Rectal smooth muscle tissue (tissue), 1 donor: ENCODE results near the gene C1QA.

ENCODE experiments used
- H3K27ac ChIP-seq: one replicate; pipeline ENCODE4 v1.7.0; 2013; ENCODE audit warnings: low read depth, low read length, inconsistent platforms
- H3K27me3 ChIP-seq: one replicate; pipeline ENCODE4 v1.7.0; 2013; ENCODE audit warnings: low read length; ENCODE audit not compliant: control insufficient read depth, insufficient read depth
- H3K36me3 ChIP-seq: one replicate; pipeline ENCODE4 v1.7.0; 2013; ENCODE audit warnings: low read length; ENCODE audit not compliant: control insufficient read depth, insufficient read depth
- H3K4me1 ChIP-seq: one replicate; pipeline ENCODE4 v1.7.0; 2013; ENCODE audit warnings: low read length; ENCODE audit not compliant: control insufficient read depth, insufficient read depth
- H3K4me3 ChIP-seq: one replicate; pipeline ENCODE4 v1.7.0; 2013; ENCODE audit warnings: low read length
- H3K9ac ChIP-seq: one replicate; pipeline ENCODE4 v1.7.0; 2013; ENCODE audit warnings: low read length

C1QA gene

DNA sequence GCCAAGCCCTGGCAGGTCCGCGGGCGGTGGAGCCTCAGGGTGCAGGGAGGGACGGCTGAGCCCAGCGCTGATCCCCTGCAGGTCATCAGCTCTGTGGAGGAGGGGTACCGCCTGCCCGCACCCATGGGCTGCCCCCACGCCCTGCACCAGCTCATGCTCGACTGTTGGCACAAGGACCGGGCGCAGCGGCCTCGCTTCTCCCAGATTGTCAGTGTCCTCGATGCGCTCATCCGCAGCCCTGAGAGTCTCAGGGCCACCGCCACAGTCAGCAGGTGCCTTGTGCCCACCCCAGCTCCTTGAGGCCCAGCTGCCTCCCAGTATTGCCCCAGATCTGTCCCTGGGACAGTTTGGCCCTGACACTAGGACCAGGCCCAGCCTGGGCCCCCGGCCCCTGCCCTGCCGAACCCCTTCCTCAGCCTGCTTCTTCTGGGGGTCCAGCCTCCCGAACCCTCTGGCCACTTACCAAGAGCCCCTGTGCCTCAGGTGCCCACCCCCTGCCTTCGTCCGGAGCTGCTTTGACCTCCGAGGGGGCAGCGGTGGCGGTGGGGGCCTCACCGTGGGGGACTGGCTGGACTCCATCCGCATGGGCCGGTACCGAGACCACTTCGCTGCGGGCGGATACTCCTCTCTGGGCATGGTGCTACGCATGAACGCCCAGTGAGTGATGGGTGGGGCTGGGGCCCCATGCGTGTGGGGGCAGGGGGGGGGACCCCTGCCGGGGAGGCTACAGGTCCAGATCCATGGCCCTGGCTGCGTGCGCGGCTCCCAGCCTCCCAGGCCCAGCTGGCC is 35.4 kb upstream of the C1QA start:
- Histone ChIP-seq H3K4me3 (no peak overlapping the region), H3K36me3 (no peaks in the 10 kb centered on the region), H3K9ac (no peak overlapping the region), H3K27me3 (peaks cover 4% of the 10 kb centered on the region), H3K4me1 (no peaks in the 10 kb centered on the region), H3K27ac (no peak overlapping the region)

DNA sequence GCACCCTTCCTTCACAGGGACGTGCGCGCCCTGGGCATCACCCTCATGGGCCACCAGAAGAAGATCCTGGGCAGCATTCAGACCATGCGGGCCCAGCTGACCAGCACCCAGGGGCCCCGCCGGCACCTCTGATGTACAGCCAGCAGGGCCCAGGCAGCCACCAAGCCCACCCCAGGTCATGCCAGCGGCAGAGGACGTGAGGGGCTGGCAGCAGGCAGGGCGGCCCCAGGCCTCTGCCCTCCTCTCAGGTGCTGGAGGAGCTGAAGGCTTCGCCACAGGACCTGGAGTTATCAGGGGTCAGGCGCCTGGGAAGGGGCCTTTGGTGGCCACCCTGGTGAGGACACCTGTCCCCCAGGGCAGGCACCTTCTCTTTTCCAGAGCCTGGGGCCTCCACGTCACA is 34.8 kb upstream of the C1QA start:
- peaks cover 4% of the 10 kb centered on the region for H3K27me3 ChIP-seq
- no peak overlapping the region for H3K9ac ChIP-seq
- no peak overlapping the region for H3K4me3 ChIP-seq
- H3K27ac ChIP-seq: no peak overlapping the region
- no peaks in the 10 kb centered on the region for H3K36me3 ChIP-seq
- no peaks in the 10 kb centered on the region for H3K4me1 ChIP-seq

DNA sequence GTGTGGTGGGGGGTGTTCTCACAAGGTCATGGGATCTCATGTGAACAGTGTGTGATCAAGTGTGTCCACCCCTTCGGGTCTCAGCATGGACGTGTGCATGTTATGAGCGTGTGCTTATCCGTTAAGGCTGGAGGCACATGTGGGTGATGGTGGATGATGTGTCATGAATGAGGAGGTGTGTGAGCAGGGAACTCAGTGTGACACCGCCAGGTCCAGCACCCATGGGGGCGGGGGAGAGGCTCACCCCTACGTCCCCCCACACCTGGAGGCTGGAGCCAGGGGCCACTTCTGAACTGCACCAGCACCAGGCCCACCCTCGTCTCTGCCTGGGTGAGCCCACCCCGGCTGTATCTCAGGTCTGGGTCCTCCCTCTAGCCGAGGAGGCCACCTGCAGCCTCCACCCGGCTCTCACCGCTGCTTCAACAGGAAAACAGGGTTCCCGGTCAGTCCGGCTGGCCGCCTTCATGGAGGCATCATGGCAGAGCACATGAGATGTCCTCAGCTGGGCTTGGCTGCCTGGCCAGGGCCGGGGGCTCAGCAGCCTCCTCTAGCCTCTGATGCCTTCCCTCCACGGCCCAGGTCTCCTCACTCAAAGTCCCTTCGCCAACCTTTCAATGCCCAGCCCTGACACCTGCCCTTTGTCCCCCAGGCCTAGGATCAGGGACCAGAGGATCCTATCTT is 34.2 kb upstream of the C1QA start:
- H3K27me3 ChIP-seq: peaks cover 5% of the 10 kb centered on the region
- H3K36me3 ChIP-seq: no peaks in the 10 kb centered on the region
- H3K27ac ChIP-seq: no peak overlapping the region

DNA sequence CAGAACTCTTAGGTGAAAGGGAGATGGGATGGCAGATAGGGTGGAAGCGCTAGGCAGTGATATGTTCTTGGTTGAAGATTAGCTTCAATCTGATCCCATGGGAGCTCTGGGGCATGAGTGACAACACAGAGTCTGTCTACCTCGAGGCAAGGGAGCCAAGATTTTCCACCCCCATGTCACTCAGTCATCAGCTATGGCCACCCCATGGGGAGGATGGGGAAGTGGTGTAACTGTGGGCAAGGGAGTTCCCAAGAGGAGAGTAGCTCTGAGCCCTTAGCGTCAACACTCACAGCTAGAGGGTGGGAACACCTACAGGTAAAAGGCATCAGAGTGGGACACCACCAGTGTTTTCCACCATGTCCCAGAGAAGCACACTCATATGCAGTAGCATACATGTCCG is 30.3 kb upstream of the C1QA start:
- H3K4me1 ChIP-seq: no peaks in the 10 kb centered on the region
- H3K27ac ChIP-seq: no peak overlapping the region
- no peaks in the 10 kb centered on the region for H3K36me3 ChIP-seq
- peaks cover 6% of the 10 kb centered on the region for H3K27me3 ChIP-seq
- no peak overlapping the region for H3K4me3 ChIP-seq
- H3K9ac ChIP-seq: no peak overlapping the region

More for the DNA sequence above, 34.2 kb upstream of the C1QA start:
- no peak overlapping the region for H3K4me3 ChIP-seq
- H3K9ac ChIP-seq: no peak overlapping the region
- H3K4me1 ChIP-seq: no peaks in the 10 kb centered on the region

DNA sequence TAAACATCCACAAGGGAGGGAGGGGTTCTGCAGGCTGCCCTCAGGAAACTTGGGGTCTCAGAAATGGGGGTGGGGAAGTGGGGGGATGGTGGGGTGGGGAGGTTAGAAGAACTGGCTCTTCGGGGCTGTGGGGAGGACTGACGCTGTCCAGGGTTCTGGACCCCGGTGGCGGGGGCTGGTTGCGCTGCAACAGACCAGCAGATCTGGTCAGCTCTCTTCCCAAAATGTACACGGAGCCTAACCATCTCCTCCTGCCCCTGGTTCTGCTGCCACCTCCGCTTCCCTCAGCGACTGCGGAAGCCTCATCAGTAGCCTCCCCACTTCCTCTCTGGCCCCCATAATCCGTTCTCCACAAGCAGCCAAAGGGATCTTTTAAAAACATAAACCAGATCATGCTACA is 29.3 kb upstream of the C1QA start:
- Histone ChIP-seq H3K27ac (no peak overlapping the region), H3K27me3 (peaks cover 6% of the 10 kb centered on the region), H3K4me3 (no peak overlapping the region), H3K4me1 (no peaks in the 10 kb centered on the region), H3K9ac (no peak overlapping the region), H3K36me3 (no peaks in the 10 kb centered on the region)

DNA sequence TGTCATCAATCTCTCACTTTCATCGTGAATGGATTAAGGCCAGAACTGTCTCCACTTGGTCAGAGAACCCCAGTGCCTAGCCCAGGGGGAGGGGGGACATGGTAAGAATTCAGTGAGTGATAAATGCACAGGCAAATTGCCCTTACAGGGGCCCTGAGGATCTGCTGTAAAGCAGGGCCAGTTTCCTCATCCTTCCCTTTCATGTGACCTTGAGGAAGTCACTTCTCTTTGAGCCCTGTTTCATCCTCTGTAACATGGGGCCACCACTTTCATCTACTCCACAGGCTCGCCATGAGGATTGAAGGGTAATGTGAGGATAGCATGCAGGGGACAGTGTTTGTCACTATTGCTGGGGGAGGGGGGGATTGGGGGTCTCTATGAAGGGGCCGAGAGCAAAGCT is 28.1 kb upstream of the C1QA start:
- Histone ChIP-seq H3K4me1 (no peaks in the 10 kb centered on the region), H3K9ac (no peak overlapping the region), H3K27me3 (peaks cover 6% of the 10 kb centered on the region), H3K4me3 (no peak overlapping the region), H3K36me3 (no peaks in the 10 kb centered on the region), H3K27ac (no peak overlapping the region)

DNA sequence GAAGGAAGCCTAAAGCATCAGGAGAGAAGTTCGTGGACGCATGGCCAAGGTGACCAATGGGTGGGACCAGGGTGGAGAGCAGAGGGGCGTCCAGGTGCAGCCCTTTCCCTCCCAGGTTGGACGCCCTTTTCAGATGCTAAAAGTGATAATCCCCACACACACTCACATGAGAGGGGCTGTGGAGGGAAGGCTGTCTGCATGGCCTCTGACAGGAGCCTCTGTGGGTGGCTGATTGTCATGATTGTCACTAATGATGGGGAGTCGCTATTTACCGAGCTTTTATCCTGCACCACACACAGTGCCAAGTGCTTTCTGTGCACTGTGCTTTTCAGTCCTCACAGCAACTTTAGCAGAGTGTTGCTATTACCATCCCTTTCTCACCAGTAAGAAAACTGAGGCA is 27.1 kb upstream of the C1QA start:
- Histone ChIP-seq H3K9ac (no peak overlapping the region), H3K27ac (no peak overlapping the region), H3K36me3 (no peaks in the 10 kb centered on the region), H3K4me1 (no peaks in the 10 kb centered on the region), H3K4me3 (no peak overlapping the region), H3K27me3 (peaks cover 11% of the 10 kb centered on the region)

DNA sequence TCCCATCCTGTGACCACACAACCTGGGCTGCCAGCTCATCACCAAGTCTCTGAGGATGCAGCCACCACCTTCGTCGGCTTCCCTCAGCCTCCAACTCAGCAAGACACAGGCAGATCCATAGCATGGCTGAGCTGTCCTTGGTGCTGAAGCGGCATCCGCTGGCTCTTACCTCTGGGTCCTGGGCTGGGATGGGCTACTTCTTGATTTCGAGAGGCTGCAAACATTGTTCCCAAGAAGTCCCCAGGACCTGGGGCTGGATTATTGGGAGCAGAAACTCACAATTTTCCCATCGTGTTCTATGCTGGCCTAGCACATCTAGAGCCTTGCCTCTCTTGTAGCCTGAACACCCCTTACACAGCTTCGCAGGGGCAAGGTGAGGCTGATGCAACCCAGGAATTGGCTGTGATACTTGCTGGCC is 24.9 kb upstream of the C1QA start:
- Histone ChIP-seq H3K27me3 (peaks cover 13% of the 10 kb centered on the region), H3K4me3 (no peak overlapping the region), H3K4me1 (no peaks in the 10 kb centered on the region), H3K9ac (no peak overlapping the region), H3K36me3 (no peaks in the 10 kb centered on the region), H3K27ac (no peak overlapping the region)

DNA sequence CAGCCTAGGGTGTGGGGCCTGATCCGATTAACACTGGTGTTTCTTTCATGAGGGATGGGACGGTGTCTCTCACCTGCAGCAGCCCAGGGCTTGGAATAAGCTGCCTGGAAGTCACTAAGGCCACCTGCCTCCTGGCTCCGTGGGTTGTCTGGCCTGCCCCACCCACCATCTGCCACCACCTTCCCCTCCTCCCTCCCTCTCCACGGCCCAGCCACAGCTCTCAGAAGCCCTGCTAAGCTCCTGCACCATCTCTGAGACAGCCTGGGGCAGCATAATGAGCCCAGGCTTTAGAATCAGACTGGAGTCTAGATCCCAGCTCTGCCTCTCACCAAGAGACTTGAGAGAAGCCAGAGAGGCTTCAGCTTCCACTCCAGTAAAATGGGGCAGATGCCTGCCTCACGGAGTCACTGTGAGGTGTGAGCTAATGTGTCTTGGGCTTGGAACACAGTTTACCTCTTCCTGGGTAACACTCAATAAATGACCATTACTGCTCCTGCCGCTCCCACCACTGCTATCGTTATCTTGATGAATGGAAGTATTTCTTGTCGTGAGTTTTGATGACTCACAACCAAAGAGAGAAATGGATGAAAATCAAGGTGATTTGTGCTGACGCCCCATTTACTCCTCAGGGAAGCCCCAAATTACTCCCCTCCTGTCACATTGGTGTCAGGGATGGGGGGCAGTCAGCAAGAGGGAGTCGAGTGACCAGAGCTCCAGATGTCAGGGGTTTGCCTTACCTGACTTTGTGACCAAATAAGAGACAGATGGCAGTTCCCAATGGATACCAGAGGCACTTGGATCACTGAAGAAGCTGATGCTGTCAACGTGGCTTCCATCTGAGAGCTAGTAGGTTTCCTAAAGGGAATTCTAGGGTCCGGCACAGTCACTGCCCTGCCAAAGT is 23.5 kb upstream of the C1QA start:
- peaks cover 14% of the 10 kb centered on the region for H3K27me3 ChIP-seq
- no peak overlapping the region for H3K9ac ChIP-seq
- H3K4me3 ChIP-seq: no peak overlapping the region
- H3K36me3 ChIP-seq: no peaks in the 10 kb centered on the region
- H3K4me1 ChIP-seq: no peaks in the 10 kb centered on the region
- H3K27ac ChIP-seq: no peak overlapping the region

DNA sequence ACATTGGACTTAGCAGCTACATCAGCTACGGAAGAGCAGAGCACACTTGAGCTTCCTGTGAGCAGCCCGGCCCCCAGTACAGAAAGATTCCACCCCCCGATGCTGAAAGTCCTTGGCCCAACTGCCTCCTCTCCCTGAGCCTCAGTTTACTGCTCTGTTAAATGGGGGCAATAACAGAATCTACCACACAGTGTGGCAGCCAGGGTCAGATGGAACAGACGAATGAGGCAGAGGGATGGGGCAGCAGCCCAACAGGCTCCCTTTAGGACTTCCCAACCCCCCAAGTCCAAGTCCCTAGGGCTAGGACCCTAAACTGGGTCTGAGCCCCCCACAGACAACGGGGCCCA is 22.9 kb upstream of the C1QA start:
- no peaks in the 10 kb centered on the region for H3K4me1 ChIP-seq
- H3K27ac ChIP-seq: no peak overlapping the region
- no peaks in the 10 kb centered on the region for H3K36me3 ChIP-seq
- peaks cover 10% of the 10 kb centered on the region for H3K27me3 ChIP-seq
- no peak overlapping the region for H3K4me3 ChIP-seq
- no peak overlapping the region for H3K9ac ChIP-seq

DNA sequence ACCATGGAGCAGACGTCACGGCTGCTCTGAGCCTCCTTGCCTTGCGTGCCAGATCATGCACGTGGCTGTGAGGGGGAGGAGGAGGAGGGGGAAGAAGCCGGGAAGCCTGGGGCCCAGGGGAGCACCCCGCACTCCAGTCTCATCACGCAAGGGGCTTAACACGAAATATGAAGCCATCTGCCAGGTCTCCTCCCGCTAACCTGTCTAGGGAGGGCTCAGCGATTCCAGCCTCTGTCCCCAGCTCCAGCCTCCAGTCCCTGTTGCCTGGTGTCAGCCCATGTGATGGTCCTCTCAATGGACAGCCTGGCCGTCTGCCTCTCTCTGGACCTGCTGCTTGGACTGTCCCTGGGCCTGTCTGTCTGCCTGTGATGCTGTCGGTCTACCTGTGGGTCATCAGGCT is 22.5 kb upstream of the C1QA start:
- Histone ChIP-seq H3K4me3 (no peak overlapping the region), H3K36me3 (no peaks in the 10 kb centered on the region), H3K27ac (no peak overlapping the region), H3K4me1 (no peaks in the 10 kb centered on the region), H3K9ac (no peak overlapping the region), H3K27me3 (peaks cover 11% of the 10 kb centered on the region)

DNA sequence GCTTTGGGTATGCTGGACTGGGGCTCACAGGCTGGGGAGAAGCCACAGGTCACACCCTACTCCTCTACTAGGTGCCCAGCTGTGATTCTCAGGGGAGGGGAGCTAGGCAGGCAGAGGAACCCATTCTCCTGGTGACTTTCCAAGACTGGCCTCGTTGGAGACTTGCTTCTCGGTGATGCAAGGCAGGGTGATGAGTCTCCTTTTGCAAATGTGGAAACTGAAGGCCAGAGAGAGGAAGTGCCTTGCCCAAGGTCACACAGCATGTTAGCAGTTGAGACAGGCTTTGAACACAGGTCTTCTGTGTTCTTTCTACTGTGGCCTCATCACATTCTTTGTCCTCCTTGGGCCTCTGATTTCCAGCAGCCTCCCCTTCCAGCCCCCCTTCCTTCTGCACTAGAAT is 20.5 kb upstream of the C1QA start:
- H3K4me3 ChIP-seq: no peak overlapping the region
- H3K27me3 ChIP-seq: peaks cover 14% of the 10 kb centered on the region
- H3K27ac ChIP-seq: no peak overlapping the region
- H3K4me1 ChIP-seq: no peaks in the 10 kb centered on the region
- H3K9ac ChIP-seq: no peak overlapping the region
- no peaks in the 10 kb centered on the region for H3K36me3 ChIP-seq
